ENCODE results near the gene LTK.
"Not testable (repeated sequence)": the region's sequence is repeated elsewhere in the genome, so short reads cannot be mapped to it uniquely, and the experiment has no call there.

Gene LTK

DNA sequence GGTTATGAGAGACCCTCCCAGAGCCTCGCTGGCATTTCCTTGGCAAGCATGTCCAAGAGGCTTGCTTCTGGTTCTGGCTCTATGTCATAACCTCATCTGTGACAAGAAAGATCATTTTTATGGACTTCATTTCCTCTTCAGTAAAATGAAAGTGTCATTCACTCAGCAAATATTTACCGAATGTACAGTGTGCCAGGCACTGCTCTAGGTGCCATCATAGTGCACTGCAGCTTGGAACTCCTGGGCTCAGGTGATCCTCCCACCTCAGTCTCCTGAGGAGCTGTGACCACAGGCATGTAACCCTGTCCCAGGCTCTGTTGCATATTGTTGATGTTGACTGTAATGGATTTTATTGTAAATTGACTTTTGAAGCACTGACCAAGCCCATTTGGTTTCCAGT is 38.7 kb downstream of the LTK start:
- DNase-seq (ENCODE audit: low read depth), result no peak

DNA sequence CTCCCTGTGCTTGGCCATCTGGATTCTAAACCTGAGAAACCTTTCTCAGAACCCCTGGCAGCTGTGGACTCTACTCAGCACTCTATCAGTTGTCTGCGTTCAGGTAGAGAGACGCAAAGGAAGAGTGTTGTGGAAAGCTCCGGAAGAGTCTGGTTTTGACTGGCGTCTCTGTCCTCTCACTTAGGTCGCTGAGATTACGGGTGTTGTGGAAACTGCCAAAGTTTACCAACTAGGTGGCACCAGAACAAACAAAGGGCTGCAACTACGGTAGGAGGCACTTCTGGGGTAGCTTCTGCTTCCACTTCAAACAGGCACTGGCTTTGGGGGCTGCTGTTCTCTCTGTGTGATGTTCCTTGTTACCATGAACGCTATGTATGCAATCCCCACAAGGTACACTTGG is 39.2 kb downstream of the LTK start:
- DNase-seq (ENCODE audit: low read depth), result no peak

GRCh38 chr15:41473418-41473817 is 40.2 kb downstream of the LTK start:
- no peak for DNase-seq (ENCODE audit: low read depth)

DNA sequence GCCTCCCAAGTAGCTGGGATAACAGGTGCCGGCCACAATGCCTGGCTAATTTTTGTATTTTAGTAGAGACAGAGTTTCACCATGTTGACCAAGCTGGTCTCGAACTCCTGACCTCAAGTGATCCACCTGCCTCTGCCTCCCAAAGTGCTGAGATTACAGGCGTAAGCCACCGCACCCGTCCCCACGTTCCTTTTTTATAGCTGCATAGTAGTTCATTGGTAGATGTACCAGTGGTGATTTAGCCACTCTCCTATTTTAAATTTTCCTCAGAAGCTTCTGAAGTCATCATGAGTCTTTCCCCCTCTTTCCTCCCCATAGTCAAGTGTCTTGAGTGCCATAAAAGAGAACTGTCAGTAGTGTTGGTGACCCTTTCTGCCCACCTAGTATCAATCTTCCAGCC is 44.0 kb downstream of the LTK start:
- DNase-seq (ENCODE audit: low read depth), result not testable (repeated sequence)

DNA sequence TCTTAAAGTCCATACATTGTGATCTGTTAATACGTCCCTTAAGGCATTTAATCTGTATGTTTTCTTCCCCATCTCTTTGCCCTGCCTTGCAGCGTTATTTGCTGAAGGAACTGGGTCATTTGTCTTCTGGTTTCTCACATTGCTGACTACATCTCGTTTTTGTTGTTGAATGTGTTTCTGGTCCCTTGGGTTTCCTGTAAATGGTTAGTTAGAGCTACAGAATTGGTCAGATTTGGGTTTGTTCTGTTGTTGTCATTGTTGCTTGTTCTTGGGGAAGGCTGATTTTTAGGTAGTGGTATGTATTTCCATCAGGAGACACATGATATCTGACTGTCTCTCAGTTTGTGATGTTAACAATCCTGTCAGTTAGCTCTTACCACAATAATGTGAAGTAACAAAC is 46.9 kb downstream of the LTK start:
- no peak for DNase-seq (ENCODE audit: low read depth)

DNA sequence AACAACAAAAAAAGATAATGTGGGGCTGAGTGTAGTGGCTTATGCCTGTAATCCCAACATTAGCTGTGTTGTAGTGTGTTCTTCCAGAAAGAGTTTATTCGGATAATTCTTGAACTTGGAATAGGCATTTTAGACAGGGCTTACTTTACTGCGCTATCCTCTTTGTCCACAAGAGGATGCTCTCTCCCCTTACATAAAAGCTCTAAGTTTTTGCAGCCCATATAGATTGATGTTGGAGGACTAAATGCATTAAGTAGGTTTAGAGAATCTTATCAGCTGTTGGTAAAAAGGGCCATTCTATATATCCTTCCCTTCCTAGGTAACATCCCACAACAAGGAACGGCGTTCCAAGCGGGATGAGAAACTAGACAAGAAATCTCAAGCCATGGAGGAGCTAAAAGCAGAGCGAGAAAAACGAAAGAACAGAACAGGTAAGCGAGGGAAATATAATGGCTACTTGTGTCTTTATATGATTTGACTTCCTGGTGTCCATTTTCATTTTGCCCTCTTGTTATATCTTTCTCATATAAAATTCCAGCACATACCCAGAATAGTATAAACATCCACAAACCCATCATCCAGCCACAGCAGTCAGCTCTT is 47.7 kb downstream of the LTK start:
- DNase-seq (ENCODE audit: low read depth), result peak; percentile 45

- no peak for DNase-seq (ENCODE audit: low read depth)
Observed at GRCh38 chr15:41464889-41465580, 48.6 kb downstream of the LTK start.

- no peak for DNase-seq (ENCODE audit: low read depth)
Observed at GRCh38 chr15:41462084-41462795, 51.4 kb downstream of the LTK start.

Measured in fibroblast of gingiva (primary cell).